Ovary (tissue), 3 donors: ENCODE results near the gene JAK1.

Experiments used
- CTCF ChIP-seq, 3 donors: fragments of 450-650 bp in 2 of 3; fragments of 200-600 bp in 1 of 3; IDR thresholded peaks; one replicate each; pipeline versions ENCODE4 v1.5.1 to v1.8.0; 2016 to 2022; ENCODE audit warnings: antibody characterized with exemption in 3 of 3, mild to moderate bottlenecking in 1 of 3
- EP300 ChIP-seq: sonication (generic); formaldehyde crosslinking; IDR thresholded peaks from one replicate; pipeline ENCODE4 v1.6.1; 2017; ENCODE audit warnings: antibody characterized with exemption
- POLR2A ChIP-seq: fragments of 450-650 bp; IDR thresholded peaks from one replicate; pipeline ENCODE4 v1.6.1; 2017; ENCODE audit warnings: antibody characterized with exemption, mild to moderate bottlenecking, moderate library complexity
- donor health status: DM: no; HTN: no; CAD: no.

GRCh38 chr1:64891448-64891825 is 74.9 kb downstream of the JAK1 start:
- no peak for TF ChIP-seq CTCF (IDR thresholded peaks at IDR 0.05)
- no peak for TF ChIP-seq EP300
- TF ChIP-seq POLR2A: no peak
